HG03439 (cell line): Measurements from ENCODE around the gene ZNF280B.

Experiments
- ATAC-seq: cut with Tn5 transposase; IDR thresholded peaks from one replicate; pipeline ENCODE4 v1.9.1; 2021; ENCODE audit warnings: mild to moderate bottlenecking, moderate library complexity; ENCODE audit not compliant: unreplicated experiment

The ZNF280B gene

GRCh38 chr22:22440188-22440587 is 68.4 kb downstream of the ZNF280B start:
- ATAC-seq: no peak
